Thoracic aorta (tissue), 2 donors: ENCODE results near the gene LIG3. TPM values are rescaled to one million over a fixed set of nuclear protein-coding genes. Genes with fewer than 3 reads are reported as not detected.

ENCODE experiments used
- ATAC-seq: fragments of 150-250 bp; one replicate; pipeline ENCODE4 v1.8.0; 2017; ENCODE audit warnings: low read depth; ENCODE audit not compliant: insufficient number of reproducible peaks, low FRiP score
- DNase-seq: peaks from one replicate; pipeline ENCODE4 v3.0.0-alpha.2; 2020; ENCODE audit warnings: low spot score
- H3K27ac ChIP-seq, 2 donors: fragments of 200-600 bp; sonication (generic); 1 replicate in 1 of 2; 2 replicates in 1 of 2; pipeline ENCODE4 v1.5.1; 2016; ENCODE audit warnings: mild to moderate bottlenecking in 2 of 2, moderate library complexity in 2 of 2
- H3K27me3 ChIP-seq: fragments of 200-600 bp; sonication (generic); replicated peaks from 2 replicates; pipeline ENCODE4 v1.6.0; 2016; ENCODE audit warnings: mild to moderate bottlenecking; ENCODE audit not compliant: insufficient read depth
- H3K36me3 ChIP-seq: fragments of 200-600 bp; sonication (generic); one replicate; pipeline ENCODE4 v1.5.1; 2016
- H3K4me1 ChIP-seq, 2 donors: fragments of 200-600 bp; sonication (generic); 1 replicate in 1 of 2; 2 replicates in 1 of 2; pipeline versions ENCODE4 v1.5.1 to v1.6.0; 2016; ENCODE audit warnings: low read depth in 2 of 2, mild to moderate bottlenecking in 1 of 2; ENCODE audit not compliant: control insufficient read depth in 1 of 2
- H3K4me3 ChIP-seq: fragments of 200-600 bp; sonication (generic); 2 replicates; pipeline ENCODE4 v1.5.1; 2016; ENCODE audit warnings: mild to moderate bottlenecking
- H3K9me3 ChIP-seq: fragments of 200-600 bp; sonication (generic); 2 replicates; pipeline ENCODE4 v1.5.1; 2016
- total RNA-seq, 2 donors: library from RNA; depleted of rRNA; stranded (reverse); fragments of >200 nt; gene quantifications; one replicate each; pipeline versions ENCODE4 v1.1.0 to v1.2.3, GENCODE V29; 2016
- TF ChIP-seq, protein P1 (sequence below): fragments of 200-600 bp; sonication (generic); IDR thresholded peaks from one replicate; pipeline ENCODE4 v1.5.1; 2019; ENCODE audit warnings: antibody characterized with exemption

LIG3 gene
- total RNA-seq, 2 donors from 2014 or later = 42.8 to 52.0 TPM

DNA sequence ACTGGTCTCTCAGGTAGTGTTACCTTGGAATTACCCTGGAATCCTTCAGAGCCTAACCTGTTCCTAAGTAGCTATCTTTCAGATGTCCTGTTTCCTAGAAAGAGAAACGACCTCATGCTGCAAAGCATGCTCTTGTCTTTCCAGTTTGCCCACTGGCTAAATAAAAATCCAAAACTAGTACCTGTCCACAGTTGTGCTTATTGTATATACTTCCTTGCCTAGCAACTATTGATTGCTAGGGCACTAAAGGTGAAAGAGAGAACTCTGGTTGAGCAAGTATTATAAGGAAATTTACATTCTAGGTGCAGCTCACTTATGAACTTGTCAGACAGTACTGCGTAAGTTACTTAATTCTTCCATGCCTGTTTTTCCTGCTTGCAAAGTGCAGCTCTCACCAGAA lies 38.5 kb downstream of the LIG3 start:
- Histone ChIP-seq H3K27ac (no peak overlapping the region), H3K4me1 (peaks cover 17 to 21% of the 10 kb centered on the region in 2 donors), H3K27me3 (no peaks in the 10 kb centered on the region), H3K36me3 (peaks cover 20% of the 10 kb centered on the region), H3K4me3 (no peak overlapping the region), H3K9me3 (no peaks in the 10 kb centered on the region)
- no peak for DNase-seq
- no peak for ATAC-seq
- TF ChIP-seq, protein P1, sequence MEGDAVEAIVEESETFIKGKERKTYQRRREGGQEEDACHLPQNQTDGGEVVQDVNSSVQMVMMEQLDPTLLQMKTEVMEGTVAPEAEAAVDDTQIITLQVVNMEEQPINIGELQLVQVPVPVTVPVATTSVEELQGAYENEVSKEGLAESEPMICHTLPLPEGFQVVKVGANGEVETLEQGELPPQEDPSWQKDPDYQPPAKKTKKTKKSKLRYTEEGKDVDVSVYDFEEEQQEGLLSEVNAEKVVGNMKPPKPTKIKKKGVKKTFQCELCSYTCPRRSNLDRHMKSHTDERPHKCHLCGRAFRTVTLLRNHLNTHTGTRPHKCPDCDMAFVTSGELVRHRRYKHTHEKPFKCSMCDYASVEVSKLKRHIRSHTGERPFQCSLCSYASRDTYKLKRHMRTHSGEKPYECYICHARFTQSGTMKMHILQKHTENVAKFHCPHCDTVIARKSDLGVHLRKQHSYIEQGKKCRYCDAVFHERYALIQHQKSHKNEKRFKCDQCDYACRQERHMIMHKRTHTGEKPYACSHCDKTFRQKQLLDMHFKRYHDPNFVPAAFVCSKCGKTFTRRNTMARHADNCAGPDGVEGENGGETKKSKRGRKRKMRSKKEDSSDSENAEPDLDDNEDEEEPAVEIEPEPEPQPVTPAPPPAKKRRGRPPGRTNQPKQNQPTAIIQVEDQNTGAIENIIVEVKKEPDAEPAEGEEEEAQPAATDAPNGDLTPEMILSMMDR = no peak

DNA sequence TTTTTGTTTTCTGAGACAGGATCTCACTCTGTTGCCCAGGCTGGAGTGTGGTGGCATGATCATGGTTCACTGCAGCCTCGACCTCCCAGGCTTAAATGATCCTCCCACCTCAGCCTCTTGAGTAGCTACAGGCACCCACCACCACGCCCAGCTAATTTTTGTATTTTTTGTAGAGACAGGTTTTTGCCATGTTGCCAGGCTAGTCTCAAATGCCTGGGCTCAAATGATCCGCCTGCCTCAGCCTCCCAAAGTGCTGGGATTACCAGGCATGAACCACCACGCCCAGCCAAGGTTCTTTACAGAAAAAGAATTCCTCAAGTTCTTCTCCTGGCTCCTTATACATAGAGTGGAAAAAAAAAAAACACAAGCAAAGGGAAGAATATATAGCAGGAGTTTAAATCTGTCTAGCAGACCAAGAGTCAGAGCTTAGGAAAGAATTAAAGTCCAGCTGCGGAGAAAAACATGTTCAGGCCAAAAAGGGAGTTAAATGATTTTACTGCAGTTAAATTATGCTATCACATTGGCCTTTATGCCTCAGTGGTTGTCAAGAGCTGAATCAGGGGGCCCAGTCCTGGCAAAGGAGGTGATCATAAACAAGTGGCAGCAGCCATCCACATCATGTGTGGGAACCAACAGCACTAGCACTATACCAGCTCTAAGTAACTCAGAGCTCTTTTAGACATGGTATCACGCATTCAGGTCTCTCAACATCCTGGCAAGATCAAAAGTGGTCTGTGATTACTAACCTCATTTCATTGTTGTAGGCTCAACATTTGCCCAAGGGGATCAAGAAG lies 39.3 kb downstream of the LIG3 start:
- Histone ChIP-seq H3K4me3 (no peak overlapping the region), H3K27me3 (no peaks in the 10 kb centered on the region), H3K9me3 (no peaks in the 10 kb centered on the region), H3K4me1 (peaks cover 17 to 21% of the 10 kb centered on the region in 2 donors), H3K27ac (peak overlapping the region in 1 of 2 donors; percentile 19), H3K36me3 (peaks cover 20% of the 10 kb centered on the region)
- TF ChIP-seq, protein P1 = no peak
- ATAC-seq (no peak), DNase-seq (no peak)

DNA sequence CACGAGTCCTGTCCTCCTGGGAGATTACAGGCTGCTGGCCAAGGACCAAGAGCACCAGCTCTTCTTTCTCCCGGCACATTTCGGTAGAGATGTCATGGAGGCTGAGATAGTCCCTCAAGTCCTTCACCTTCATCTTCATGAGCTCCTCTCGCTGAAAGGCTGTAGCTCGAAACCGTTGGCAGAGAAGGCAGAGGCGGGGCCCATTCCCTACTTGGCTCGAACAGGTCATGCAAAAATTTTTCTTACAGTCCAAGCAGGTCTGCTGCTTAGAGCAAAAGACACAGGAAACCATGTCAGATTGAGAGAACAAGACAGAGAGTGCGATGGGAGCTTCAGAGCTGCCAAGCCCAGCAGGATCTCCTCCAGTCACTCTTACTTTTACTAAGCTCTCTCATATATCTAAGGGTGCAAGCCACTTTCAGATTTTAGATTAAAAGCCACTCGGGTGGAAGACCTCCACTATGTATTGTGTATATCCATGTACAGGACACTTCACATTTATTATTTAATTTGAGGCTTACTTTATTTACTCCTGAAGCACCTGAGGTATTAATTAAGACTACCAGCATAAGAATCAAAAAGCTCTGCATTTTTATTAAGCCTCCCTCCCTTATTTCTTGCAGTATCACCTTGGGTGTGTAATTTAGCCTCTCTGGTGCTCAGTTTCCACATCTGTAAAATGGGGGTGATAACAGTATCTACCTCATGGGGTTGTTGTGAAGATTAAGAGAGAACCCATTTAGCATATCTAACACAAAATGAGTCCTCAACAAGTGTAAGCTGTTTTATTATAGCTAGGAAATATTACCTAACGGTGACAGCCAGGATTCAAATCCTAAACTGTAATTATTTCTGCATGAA lies 41.4 kb downstream of the LIG3 start:
- H3K9me3 ChIP-seq = no peaks in the 10 kb centered on the region
- ATAC-seq (no peak), DNase-seq (no peak)
- no peaks in the 10 kb centered on the region for H3K36me3 ChIP-seq
- H3K27ac ChIP-seq = peak overlapping the region; percentile 87
- H3K4me1 ChIP-seq = peaks cover 17 to 21% of the 10 kb centered on the region in 2 donors
- H3K4me3 ChIP-seq = no peak overlapping the region
- no peaks in the 10 kb centered on the region for H3K27me3 ChIP-seq
- TF ChIP-seq, protein P1 = no peak

DNA sequence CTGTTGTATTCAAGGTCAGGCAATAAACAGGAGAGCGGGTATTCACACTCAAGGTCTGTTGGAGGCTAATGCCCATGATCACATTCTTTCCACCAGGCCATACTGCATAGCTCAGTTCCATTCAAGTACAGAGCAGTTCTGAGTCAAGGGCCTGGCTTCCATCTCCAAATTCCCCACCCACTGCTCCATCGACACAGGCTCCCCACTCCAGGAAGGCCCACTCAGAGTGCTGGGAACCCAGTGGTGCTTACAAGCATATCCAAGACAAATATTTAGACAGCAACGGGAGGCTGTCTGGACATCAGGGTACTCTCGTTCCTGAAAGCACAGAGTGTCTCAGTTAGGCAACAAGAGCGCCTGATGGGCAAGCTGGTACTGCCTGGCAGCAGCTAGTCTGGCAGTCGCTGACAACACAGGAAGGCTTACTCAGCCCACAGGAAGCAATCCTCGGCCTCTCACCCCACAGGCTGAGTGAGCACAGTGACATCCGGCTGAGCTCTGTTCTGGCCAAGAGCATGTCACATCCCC lies 42.3 kb downstream of the LIG3 start:
- DNase-seq = peak; percentile 86
- Histone ChIP-seq H3K9me3 (no peaks in the 10 kb centered on the region), H3K36me3 (no peaks in the 10 kb centered on the region), H3K27ac (peak overlapping the region; percentile 87), H3K27me3 (no peaks in the 10 kb centered on the region), H3K4me3 (no peak overlapping the region), H3K4me1 (peaks cover 17 to 21% of the 10 kb centered on the region in 2 donors)
- TF ChIP-seq, protein P1 = peak; percentile 44
- peak; percentile 98 for ATAC-seq

DNA sequence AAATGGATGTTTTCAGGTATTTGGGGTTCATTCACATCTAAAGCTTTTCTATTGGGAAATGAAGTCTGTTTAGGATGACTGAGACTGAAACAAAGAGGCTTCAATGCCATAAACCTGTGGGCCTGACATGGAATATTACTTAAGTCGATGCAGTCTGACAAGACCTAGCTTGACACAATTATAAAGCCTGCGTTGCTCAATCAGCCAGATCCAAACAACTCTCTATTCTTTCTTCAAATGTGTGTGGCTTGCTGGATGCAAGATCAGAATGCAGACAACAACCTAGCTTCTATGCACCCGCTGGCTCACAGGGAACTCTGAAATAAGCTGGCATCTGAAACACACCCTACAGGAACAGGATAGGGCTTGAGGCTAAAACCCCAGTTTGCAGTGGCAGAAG lies 43.2 kb downstream of the LIG3 start:
- Histone ChIP-seq H3K27ac (peak overlapping the region; percentile 87), H3K9me3 (no peaks in the 10 kb centered on the region), H3K36me3 (no peaks in the 10 kb centered on the region), H3K27me3 (no peaks in the 10 kb centered on the region), H3K4me1 (peaks cover 17 to 21% of the 10 kb centered on the region in 2 donors), H3K4me3 (no peak overlapping the region)
- no peak for DNase-seq
- no peak for ATAC-seq
- TF ChIP-seq, protein P1 = no peak
